ENCODE measurements around the gene TUBB4A.

GRCh38 chr19:6465663-6466062 is 36.4 kb downstream of the TUBB4A start:
- TF ChIP-seq GATA2 (IDR thresholded peaks at IDR 0.05; ENCODE audit: low read depth, low read length) (no peak), GATA3 (IDR thresholded peaks at IDR 0.05; ENCODE audit: low read depth, low read length) (no peak)
